Sigmoid colon (tissue), 7 donors: ENCODE measurements around the gene KRT7. TPM values are rescaled to one million over a fixed set of nuclear protein-coding genes. Genes with fewer than 3 reads are reported as not detected.

Source experiments
- DNase-seq: peaks from one replicate; pipeline ENCODE4 v3.0.0-alpha.2; 2019
- H3K27ac ChIP-seq, 4 donors: fragments of 200-600 bp; sonication (generic); one replicate each; pipeline ENCODE4 v1.5.1; 2016 to 2019; ENCODE audit warnings: mild to moderate bottlenecking in 1 of 4
- H3K27me3 ChIP-seq, 3 donors: fragments of 200-600 bp; sonication (generic); one replicate each; pipeline ENCODE4 v1.5.1; 2019; ENCODE audit warnings: mild to moderate bottlenecking in 1 of 3
- H3K36me3 ChIP-seq, 4 donors: fragments of 200-600 bp; sonication (generic); one replicate each; pipeline ENCODE4 v1.5.1; 2016 to 2019
- H3K4me1 ChIP-seq, 4 donors: fragments of 200-600 bp; sonication (generic); one replicate each; pipeline ENCODE4 v1.5.1; 2017 to 2019
- H3K4me3 ChIP-seq, 4 donors: fragments of 200-600 bp; sonication (generic); one replicate each; pipeline ENCODE4 v1.5.1; 2017 to 2019; ENCODE audit warnings: mild to moderate bottlenecking in 2 of 4, moderate library complexity in 1 of 4
- H3K9me3 ChIP-seq, 4 donors: fragments of 200-600 bp in 3 of 4; sonication (generic) in 3 of 4; one replicate each; pipeline versions ENCODE4 v1.5.1 to v1.6.1; 2013 to 2019
- CTCF ChIP-seq, 4 experiments: fragments of 450-650 bp in 3 of 4; fragments of 200-600 bp in 1 of 4; IDR thresholded peaks; one replicate each; pipeline ENCODE4 v1.5.1; 2016 to 2019; ENCODE audit warnings: antibody characterized with exemption in 4 of 4, mild to moderate bottlenecking in 3 of 4, moderate library complexity in 2 of 4
- EP300 ChIP-seq, 4 donors: sonication (generic); formaldehyde crosslinking; IDR thresholded peaks; one replicate each; pipeline ENCODE4 v1.6.1; 2017; ENCODE audit warnings: antibody characterized with exemption in 4 of 4
- POLR2A ChIP-seq, 2 donors: fragments of 450-650 bp; IDR thresholded peaks; one replicate each; pipeline ENCODE4 v1.6.1; 2016; ENCODE audit warnings: antibody characterized with exemption in 2 of 2, mild to moderate bottlenecking in 2 of 2, moderate library complexity in 2 of 2
- POLR2AphosphoS5 ChIP-seq, 4 donors: sonication (generic); formaldehyde crosslinking; IDR thresholded peaks; one replicate each; pipeline ENCODE4 v1.6.1; 2017; ENCODE audit warnings: antibody characterized with exemption in 4 of 4
- WGBS, 2 donors: extraction: QIAGEN DNeasy Blood & Tissue Kit; methylation state at CpG; one replicate each; pipeline ENCODE4 v1.1.7; 2013; 5-methylcytosine and 5-hydroxymethylcytosine counted together
- intact Hi-C: fragments of 100-400 bp; cut with DNase I; formaldehyde crosslinking; loops from one replicate; pipeline ENCODE4 v1.15.1; 2023
- polyA plus RNA-seq, 3 donors: library from polyadenylated mRNA; stranded (reverse); fragments of 200-250 nt; gene quantifications; one replicate each; pipeline ENCODE4 v1.2.3, GENCODE V29; 2013
- total RNA-seq, 4 donors: library from RNA; depleted of rRNA; stranded (reverse); fragments of >200 nt; gene quantifications; one replicate each; pipeline ENCODE4 v1.1.0, GENCODE V29; 2016
- donor health status: healthy with polysubstance abuse.
- donor health status: Bipolar disorder and iron deficiency.
- donor health status: healthy.

Gene KRT7
- total and polyA plus RNA-seq, 7 donors, result 0.27 to 12.0 (median 2.4) TPM; not detected in 2

GRCh38 chr12:52252728-52253343, 19.8 kb downstream of the KRT7 start:
- 93 to 95% methylated on average over 11 of the region's 11 CpGs for WGBS, 2 donors
- H3K4me1 ChIP-seq, result peaks cover 0 to 24% (median 20%) of the 10 kb centered on the region in 4 donors
- H3K36me3 ChIP-seq, result no peaks in the 10 kb centered on the region
- no peaks in the 10 kb centered on the region for H3K9me3 ChIP-seq
- DNase-seq, result no peak
- TF ChIP-seq POLR2AphosphoS5 (IDR thresholded peaks at IDR 0.05) (no peak), CTCF (IDR thresholded peaks at IDR 0.05) (no peak), EP300 (IDR thresholded peaks at IDR 0.05) (no peak), POLR2A (IDR thresholded peaks at IDR 0.05) (no peak)
- H3K27me3 ChIP-seq, result peaks cover 0 to 23% (median 11%) of the 10 kb centered on the region in 3 donors
- H3K4me3 ChIP-seq, result no peak overlapping the region
- intact Hi-C loops, result no loop called here
- H3K27ac ChIP-seq, result no peak overlapping the region

DNA sequence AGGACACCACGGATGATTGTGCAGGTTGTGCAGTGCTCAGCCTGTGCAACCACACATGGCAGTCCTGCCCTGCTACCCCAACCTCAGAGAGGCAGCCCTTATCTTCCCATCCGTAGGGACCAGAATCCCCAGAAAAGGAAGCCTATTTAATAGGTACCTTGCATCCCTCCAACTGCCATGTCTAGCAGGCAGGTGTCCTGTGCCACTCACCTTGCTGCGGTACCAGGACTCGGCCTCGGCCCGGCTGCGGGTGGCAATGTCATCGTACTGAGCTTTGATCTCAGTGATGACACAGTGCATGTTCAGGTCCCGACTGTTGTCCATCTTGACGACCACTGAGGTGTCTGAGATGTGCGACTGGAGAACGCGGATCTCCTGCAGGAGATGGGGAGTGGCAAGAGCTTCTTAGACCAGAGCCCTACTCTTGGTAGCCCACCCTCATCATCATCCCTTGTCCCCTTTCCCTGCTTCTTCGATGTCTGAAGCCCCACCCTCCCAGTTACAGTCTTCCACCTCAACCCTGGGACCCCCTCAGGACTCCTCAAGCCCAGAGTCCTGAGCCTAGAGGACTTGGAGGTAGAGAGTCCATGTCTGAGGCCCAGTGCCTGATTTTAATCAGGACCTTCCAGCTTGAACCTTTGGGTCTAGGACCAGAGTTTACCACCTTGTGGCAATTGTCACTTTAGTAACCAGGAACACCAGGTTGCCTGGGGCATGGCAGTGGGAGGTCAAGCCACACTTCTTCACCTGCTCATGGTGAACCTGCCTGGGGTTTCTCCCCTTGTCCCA, 20.5 kb downstream of the KRT7 start:
- Histone ChIP-seq H3K27me3 (peaks cover 0 to 30% (median 15%) of the 10 kb centered on the region in 3 donors), H3K4me3 (no peak overlapping the region), H3K4me1 (peaks cover 0 to 24% (median 18%) of the 10 kb centered on the region in 4 donors), H3K36me3 (no peaks in the 10 kb centered on the region), H3K9me3 (no peaks in the 10 kb centered on the region), H3K27ac (no peak overlapping the region)
- 89 to 94% methylated on average over 14 of the region's 14 CpGs for WGBS, 2 donors
- DNase-seq, result peak; percentile 52
- intact Hi-C loops, result no loop called here
- no peak for TF ChIP-seq POLR2AphosphoS5 (IDR thresholded peaks at IDR 0.05)
- TF ChIP-seq EP300 (IDR thresholded peaks at IDR 0.05), result no peak
- TF ChIP-seq POLR2A (IDR thresholded peaks at IDR 0.05), result no peak
- no peak for TF ChIP-seq CTCF (IDR thresholded peaks at IDR 0.05)

- no peak overlapping the region for H3K27ac ChIP-seq
- peaks cover 0 to 37% (median 18%) of the 10 kb centered on the region in 3 donors for H3K27me3 ChIP-seq
- peaks cover 0 to 21% (median 12%) of the 10 kb centered on the region in 4 donors for H3K4me1 ChIP-seq
- WGBS, 2 donors, result 90 to 92% methylated on average over 10 of the region's 10 CpGs
- no peaks in the 10 kb centered on the region for H3K9me3 ChIP-seq
- intact Hi-C loops, result no loop called here
- H3K36me3 ChIP-seq, result no peaks in the 10 kb centered on the region
- TF ChIP-seq POLR2AphosphoS5 (IDR thresholded peaks at IDR 0.05) (no peak), POLR2A (IDR thresholded peaks at IDR 0.05) (no peak), EP300 (IDR thresholded peaks at IDR 0.05) (no peak), CTCF (IDR thresholded peaks at IDR 0.05) (no peak)
- DNase-seq, result peak; percentile 26
- H3K4me3 ChIP-seq, result no peak overlapping the region
Measured at GRCh38 chr12:52254180-52254964, 21.3 kb downstream of the KRT7 start.

- WGBS, 2 donors, result 74 to 92% methylated on average over 7 of the region's 7 CpGs
- Histone ChIP-seq H3K4me3 (no peak overlapping the region), H3K36me3 (no peaks in the 10 kb centered on the region), H3K27me3 (peaks cover 0 to 38% (median 18%) of the 10 kb centered on the region in 3 donors), H3K9me3 (no peaks in the 10 kb centered on the region), H3K27ac (no peak overlapping the region), H3K4me1 (peaks cover 0 to 13% (median 8%) of the 10 kb centered on the region in 4 donors)
- TF ChIP-seq CTCF (IDR thresholded peaks at IDR 0.05) (no peak), POLR2A (IDR thresholded peaks at IDR 0.05) (no peak), EP300 (IDR thresholded peaks at IDR 0.05) (no peak), POLR2AphosphoS5 (IDR thresholded peaks at IDR 0.05) (no peak)
- DNase-seq, result no peak
- intact Hi-C loops, result no loop called here
Measured at GRCh38 chr12:52254965-52255751, 22.1 kb downstream of the KRT7 start.
